Left lobe of liver (tissue), 2 donors: ENCODE results near the gene CALR3. TPM values are rescaled to one million over a fixed set of nuclear protein-coding genes. Genes with fewer than 3 reads are reported as not detected.
"Not testable (repeated sequence)": the region's sequence is repeated elsewhere in the genome, so short reads cannot be mapped to it uniquely, and the experiment has no call there.

ENCODE experiments used
- ATAC-seq: fragments of 200-7000 bp; cut with Tn5 transposase; one replicate; pipeline ENCODE4 v1.9.1; 2020; ENCODE audit warnings: mild to moderate bottlenecking, moderate library complexity
- DNase-seq: peaks from one replicate; pipeline ENCODE4 v3.0.0-alpha.2; 2020; ENCODE audit warnings: low spot score
- total RNA-seq: library from RNA; stranded (reverse); gene quantifications from one replicate; pipeline ENCODE4 v1.2.1, GENCODE V29; 2021
- donor health status: DM: no; HTN: no; CAD: no; lungs with moderate emphysema.
- donor health status: DM: no; HTN: yes; CAD: no.

Gene CALR3
- total RNA-seq, 1 donor from 2014 or later: not detected

GRCh38 chr19:16504271-16504670 lies 8.3 kb upstream of the CALR3 start:
- DNase-seq (no peak), ATAC-seq (no peak)

GRCh38 chr19:16497837-16498236 lies 1.9 kb upstream of the CALR3 start:
- no peak for ATAC-seq

GRCh38 chr19:16497042-16497441 lies 1.1 kb upstream of the CALR3 start:
- ATAC-seq: no peak

More at GRCh38 chr19:16497837-16498236, 1.9 kb upstream of the CALR3 start:
- no peak for DNase-seq

GRCh38 chr19:16496613-16496983 lies 631 bp upstream of the CALR3 start:
- no peak for DNase-seq
- ATAC-seq: no peak

More at GRCh38 chr19:16497042-16497441, 1.1 kb upstream of the CALR3 start:
- DNase-seq: no peak

- not testable (repeated sequence) for DNase-seq, ATAC-seq
Measured at GRCh38 chr19:16486476-16486875, 9.5 kb downstream of the CALR3 start.

- ATAC-seq (no peak), DNase-seq (no peak)
Measured at GRCh38 chr19:16482745-16483144, 13.2 kb downstream of the CALR3 start.

GRCh38 chr19:16477311-16477710 lies 18.7 kb downstream of the CALR3 start:
- ATAC-seq (no peak), DNase-seq (no peak)

GRCh38 chr19:16476401-16476800 lies 19.6 kb downstream of the CALR3 start:
- no peak for DNase-seq
- ATAC-seq: no peak

GRCh38 chr19:16473875-16474392 lies 22.0 kb downstream of the CALR3 start:
- no peak for ATAC-seq

GRCh38 chr19:16472992-16473391 lies 23.0 kb downstream of the CALR3 start:
- DNase-seq (no peak), ATAC-seq (no peak)

More at GRCh38 chr19:16473875-16474392, 22.0 kb downstream of the CALR3 start:
- no peak for DNase-seq

GRCh38 chr19:16472559-16472899 lies 23.4 kb downstream of the CALR3 start:
- ATAC-seq: peak; percentile 3
- DNase-seq: not testable (repeated sequence)

- ATAC-seq (peak; percentile 13), DNase-seq (no peak)
Measured at GRCh38 chr19:16470911-16471811, 24.8 kb downstream of the CALR3 start.

- no peak for DNase-seq
Measured at GRCh38 chr19:16470541-16470910, 25.4 kb downstream of the CALR3 start.

GRCh38 chr19:16467581-16467980 lies 28.4 kb downstream of the CALR3 start:
- no peak for DNase-seq
- no peak for ATAC-seq

More at GRCh38 chr19:16470541-16470910, 25.4 kb downstream of the CALR3 start:
- ATAC-seq: no peak

- not testable (repeated sequence) for ATAC-seq, DNase-seq
Measured at GRCh38 chr19:16466802-16467427, 29.1 kb downstream of the CALR3 start.

- DNase-seq (no peak), ATAC-seq (no peak)
Measured at GRCh38 chr19:16465239-16465638, 30.7 kb downstream of the CALR3 start.

- peak; percentile 61 for ATAC-seq
Measured at GRCh38 chr19:16463991-16464575, 31.9 kb downstream of the CALR3 start.

GRCh38 chr19:16463341-16463990 lies 32.5 kb downstream of the CALR3 start:
- DNase-seq: no peak
- ATAC-seq: no peak

More at GRCh38 chr19:16463991-16464575, 31.9 kb downstream of the CALR3 start:
- no peak for DNase-seq

GRCh38 chr19:16462757-16463250 lies 33.2 kb downstream of the CALR3 start:
- DNase-seq: peak; percentile 84
- ATAC-seq: peak; percentile 82

GRCh38 chr19:16461630-16462051 lies 34.3 kb downstream of the CALR3 start:
- no peak for DNase-seq
- ATAC-seq: peak; percentile 8

GRCh38 chr19:16460454-16460853 lies 35.5 kb downstream of the CALR3 start:
- no peak for DNase-seq
- ATAC-seq: no peak
